Body of pancreas (tissue), 4 donors: ENCODE data around the gene EXOSC3. TPM values are rescaled to one million over a fixed set of nuclear protein-coding genes. Genes with fewer than 3 reads are reported as not detected.

Experiments
- ATAC-seq: fragments of 150-250 bp; one replicate; pipeline ENCODE4 v1.9.1; 2016
- DNase-seq, 4 donors: peaks; one replicate each; pipeline ENCODE4 v3.0.0-alpha.2; 2019
- H3K27ac ChIP-seq, 4 donors: fragments of 200-600 bp; sonication (generic); 1 replicate in 3 of 4; 2 replicates in 1 of 4; pipeline versions ENCODE4 v1.5.1 to v1.6.1; 2016 to 2019; ENCODE audit warnings: mild to moderate bottlenecking in 1 of 4, mixed read lengths in 1 of 4, moderate library complexity in 1 of 4
- H3K27me3 ChIP-seq, 2 donors: fragments of 200-600 bp; sonication (generic); one replicate each; pipeline ENCODE4 v1.6.0; 2016; ENCODE audit warnings: mild to moderate bottlenecking in 1 of 2
- H3K36me3 ChIP-seq, 2 donors: fragments of 200-600 bp; sonication (generic); replicated peaks in 1 of 2; 2 replicates each; pipeline ENCODE4 v1.5.1; 2016; ENCODE audit warnings: low read depth in 2 of 2; ENCODE audit not compliant: insufficient read depth in 1 of 2
- H3K4me1 ChIP-seq: fragments of 200-600 bp; sonication (generic); one replicate; pipeline ENCODE4 v1.6.0; 2016
- H3K4me3 ChIP-seq, 2 donors: fragments of 200-600 bp; sonication (generic); 1 replicate in 1 of 2; 2 replicates in 1 of 2; pipeline ENCODE4 v1.5.1; 2016 to 2019
- H3K9me3 ChIP-seq, 3 donors: fragments of 200-600 bp; sonication (generic); 1 replicate in 2 of 3; 2 replicates in 1 of 3; pipeline ENCODE4 v1.5.1; 2016
- CTCF ChIP-seq, 7 experiments: fragments of 450-650 bp in 4 of 7; fragments of 200-600 bp in 3 of 7; sonication (generic) in 3 of 7; IDR thresholded peaks; one replicate each; pipeline ENCODE4 v1.5.1; 2016 to 2019; ENCODE audit warnings: antibody characterized with exemption in 7 of 7
- POLR2A ChIP-seq, 3 donors: fragments of 450-650 bp; IDR thresholded peaks; one replicate each; pipeline ENCODE4 v1.6.1; 2016; ENCODE audit warnings: antibody characterized with exemption in 3 of 3, mild to moderate bottlenecking in 2 of 3
- WGBS, 2 donors: methylation state at CpG; one replicate each; pipeline ENCODE4 v1.1.5; 2017; 5-methylcytosine and 5-hydroxymethylcytosine counted together
- intact Hi-C: fragments of 100-400 bp; cut with DNase I; formaldehyde crosslinking; loops from one replicate; pipeline ENCODE4 v1.15.1; 2023
- total RNA-seq, 2 donors: library from RNA; depleted of rRNA; stranded (reverse); fragments of >200 nt; gene quantifications; one replicate each; pipeline ENCODE4 v1.1.0, GENCODE V29; 2016

The EXOSC3 gene
- total RNA-seq, 2 donors from 2014 or later, result 33.2 to 47.8 TPM

- Histone ChIP-seq H3K27me3 (no peaks in the 10 kb centered on the region), H3K4me3 (peak overlapping the region; percentile 81 to 93), H3K4me1 (peaks cover 27% of the 10 kb centered on the region), H3K36me3 (no peaks in the 10 kb centered on the region), H3K27ac (peak overlapping the region; percentile 73 to 94 (median 86)), H3K9me3 (no peaks in the 10 kb centered on the region)
- peak; percentile 32 to 51 (median 40) for DNase-seq
- peak; percentile 45 for ATAC-seq
- no peak for TF ChIP-seq POLR2A (IDR thresholded peaks at IDR 0.05)
- no peak for TF ChIP-seq CTCF (IDR thresholded peaks at IDR 0.05)
- WGBS, 2 donors, result 1 to 2% methylated on average over 11 to 44 of the region's 45 CpGs
- intact Hi-C loops, result no loop called here
These were observed 16.5 kb upstream of the EXOSC3 start for GRCh38 chr9:37801287-37801850.

DNA sequence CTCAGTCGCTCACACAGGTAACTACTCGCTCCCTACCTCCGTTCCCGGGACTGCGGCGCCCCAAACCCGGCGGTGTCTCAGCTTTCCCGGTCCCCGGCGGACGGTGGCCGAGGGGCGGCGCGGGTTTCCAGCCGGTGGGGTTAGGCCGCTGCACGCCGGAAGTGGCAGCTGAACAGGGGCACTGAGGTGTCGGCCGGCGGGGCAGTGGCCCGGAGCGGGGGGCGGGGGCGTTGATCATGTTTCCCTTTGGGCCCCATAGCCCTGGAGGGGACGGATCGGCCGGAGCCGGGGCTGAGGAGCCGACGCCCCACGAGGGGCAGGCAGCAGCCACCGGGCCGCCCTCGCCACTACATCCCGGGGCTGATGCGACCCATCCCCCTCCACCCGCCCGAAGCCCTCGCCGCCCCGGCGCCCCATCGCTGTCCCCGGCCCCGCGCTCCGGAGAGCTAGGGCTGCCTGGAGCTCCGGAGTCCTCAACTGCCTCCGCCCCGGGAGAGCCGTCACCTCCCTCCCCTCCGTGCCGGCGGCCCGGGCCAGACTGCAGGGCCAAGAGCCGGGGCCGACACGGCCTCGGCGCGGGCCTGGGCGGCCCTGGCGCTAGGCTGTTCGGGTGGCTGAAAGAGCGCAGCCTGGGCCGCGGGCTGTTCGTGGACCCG, 15.9 kb upstream of the EXOSC3 start, which contains the start of gene DCAF10:
Gene DCAF10 (plus strand): TSS at position 167 of the 656 bp plus-strand sequence. CDS start 70 bp downstream, at position 237.
- peak; percentile 84 to 87 (median 85) for DNase-seq
- peak in 3 of 7 experiments; percentile 21 to 32 (median 31) for TF ChIP-seq CTCF (IDR thresholded peaks at IDR 0.05)
- TF ChIP-seq POLR2A (IDR thresholded peaks at IDR 0.05), result peak; percentile 33 to 83 (median 75)
- peak; percentile 95 for ATAC-seq
- intact Hi-C loops, result no loop called here
- 1% methylated on average over 25 to 69 of the region's 72 CpGs for WGBS, 2 donors
- peak within 1 kb of the TSS; percentile 81 to 93 for H3K4me3 ChIP-seq
- no peaks in the 10 kb centered on the region for H3K36me3 ChIP-seq
- no peaks in the 10 kb centered on the region for H3K27me3 ChIP-seq
- peaks cover 27% of the 10 kb centered on the region for H3K4me1 ChIP-seq
- peak within 1 kb of the TSS; percentile 73 to 94 (median 86) for H3K27ac ChIP-seq
- H3K9me3 ChIP-seq, result no peaks in the 10 kb centered on the region

GRCh38 chr9:37798677-37799076, 13.8 kb upstream of the EXOSC3 start:
- intact Hi-C loops, result no loop called here
- Histone ChIP-seq H3K4me3 (no peak overlapping the region), H3K27ac (no peak overlapping the region), H3K9me3 (no peaks in the 10 kb centered on the region), H3K36me3 (no peaks in the 10 kb centered on the region), H3K4me1 (peaks cover 27% of the 10 kb centered on the region), H3K27me3 (no peaks in the 10 kb centered on the region)
- TF ChIP-seq POLR2A (IDR thresholded peaks at IDR 0.05), result no peak
- TF ChIP-seq CTCF (IDR thresholded peaks at IDR 0.05), result no peak
- ATAC-seq, result no peak
- WGBS, 2 donors, result 0 to 60% methylated on average over 1 of the region's 1 CpG
- DNase-seq, result no peak

- Histone ChIP-seq H3K4me3 (no peak overlapping the region), H3K4me1 (peaks cover 6% of the 10 kb centered on the region), H3K27ac (no peak overlapping the region), H3K36me3 (no peaks in the 10 kb centered on the region), H3K27me3 (no peaks in the 10 kb centered on the region), H3K9me3 (no peaks in the 10 kb centered on the region)
- intact Hi-C loops, result no loop called here
- DNase-seq, result no peak
- ATAC-seq, result no peak
- 34 to 46% methylated on average over 2 of the region's 2 CpGs for WGBS, 2 donors
- TF ChIP-seq POLR2A (IDR thresholded peaks at IDR 0.05), result no peak
- TF ChIP-seq CTCF (IDR thresholded peaks at IDR 0.05), result no peak
These were observed 11.4 kb upstream of the EXOSC3 start for GRCh38 chr9:37796232-37796631.
